ENCODE results near the gene MPPED2. TPM values are rescaled to one million over a fixed set of nuclear protein-coding genes. Genes with fewer than 3 reads are reported as not detected.
"Not testable (repeated sequence)": the region's sequence is repeated elsewhere in the genome, so short reads cannot be mapped to it uniquely, and the experiment has no call there.

Gene MPPED2
- total and polyA plus RNA-seq, 2 donors (not counting 3 experiments of a cell fraction or from before 2014, with no cell fraction given) = not detected

DNA sequence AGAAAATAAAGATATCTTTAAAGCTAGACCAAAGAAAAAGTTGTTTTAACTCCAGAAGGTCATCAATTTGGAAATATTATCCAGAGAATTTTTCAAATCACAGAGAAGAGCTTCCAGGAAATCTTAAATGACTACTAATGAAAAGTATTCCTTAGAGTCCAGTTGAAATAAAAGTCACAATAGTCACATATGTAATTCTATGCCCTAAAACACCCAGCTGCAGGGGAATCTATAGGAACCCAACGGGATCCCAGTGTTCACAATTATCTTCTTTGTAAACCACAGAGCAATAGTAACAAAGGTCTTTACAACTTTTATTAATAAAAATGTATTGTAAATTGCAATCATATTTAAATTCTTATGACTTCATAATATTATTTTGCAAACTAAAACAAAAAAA, 27.1 kb downstream of the MPPED2 start:
- dilution Hi-C loops (cut with MboI; ENCODE audit: extremely low pct_ligation_motif_present, low sequenced_read_pairs) (no loop called here), intact Hi-C loops (cut with micrococcal nuclease) (no loop called here)
- Histone ChIP-seq H2AFZ (ENCODE audit: low read depth, low read length) (no peak overlapping the region), H3K27me3 (ENCODE audit: control insufficient read depth in 2 of 2, insufficient read depth in 2 of 2, low read length in 2 of 2) (no peaks in the 10 kb centered on the region), H3K4me2 (ENCODE audit: insufficient read depth, low read length) (no peak overlapping the region), H4K20me1 (replicated peaks; ENCODE audit: control insufficient read depth, extremely low read depth, insufficient read depth, low read length) (no peaks in the 10 kb centered on the region), H3K9ac (replicated peaks; ENCODE audit: extremely low read depth, insufficient read depth, low read length) (no peak overlapping the region), H3K27ac (ENCODE audit: insufficient read depth, low read depth, low read length) (no peak overlapping the region), H3K9me1 (replicated peaks; ENCODE audit: control insufficient read depth, extremely low read depth, insufficient read depth, low read length) (no peaks in the 10 kb centered on the region), H3K36me3 (ENCODE audit: control insufficient read depth in 2 of 2, extremely low read depth in 1 of 2, insufficient read depth in 2 of 2, low read length in 2 of 2) (no peaks in the 10 kb centered on the region), H3K4me3 (replicated peaks in 1 of 3; ENCODE audit: insufficient read depth in 1 of 3, low read depth in 1 of 3, low read length in 3 of 3) (no peak overlapping the region), H3K9me3 (replicated peaks; ENCODE audit: control insufficient read depth, insufficient read depth, low read length) (no peaks in the 10 kb centered on the region), H3K79me2 (ENCODE audit: control insufficient read depth, insufficient read depth, low read length) (no peaks in the 10 kb centered on the region), H3K4me1 (ENCODE audit: control insufficient read depth, extremely low read depth, insufficient read depth, low read length) (no peaks in the 10 kb centered on the region)
- TF ChIP-seq EZH2 (IDR thresholded peaks at IDR 0.05; ENCODE audit: borderline replicate concordance, low read depth, low read length, severe bottlenecking) (no peak), CTCF (IDR thresholded peaks at IDR 0.05; ENCODE audit: extremely low read depth in 1 of 2, insufficient read depth in 1 of 2, low read depth in 1 of 2, low read length in 2 of 2) (no peak), JUN (IDR thresholded peaks at IDR 0.05; ENCODE audit: borderline replicate concordance, insufficient read depth, insufficient read length, low read depth) (no peak), GATA2 (IDR thresholded peaks at IDR 0.05; ENCODE audit: insufficient read depth, insufficient read length, low read depth, low read length) (no peak)
- no peak for FAIRE-seq
- CTCF ChIA-PET = no interaction called here
- no peak for DNase-seq (ENCODE audit: low read depth, low spot score)
- POLR2A ChIA-PET = no interaction called here
- no TSS peak for BruUV-seq (replicated peaks)

- dilution Hi-C loops (cut with MboI; ENCODE audit: extremely low pct_ligation_motif_present, low sequenced_read_pairs); H3K4me2 ChIP-seq (ENCODE audit: insufficient read depth, low read length); H3K9me1 ChIP-seq (replicated peaks; ENCODE audit: control insufficient read depth, extremely low read depth, insufficient read depth, low read length); FAIRE-seq; H3K79me2 ChIP-seq (ENCODE audit: control insufficient read depth, insufficient read depth, low read length); H3K9me3 ChIP-seq (replicated peaks; ENCODE audit: control insufficient read depth, insufficient read depth, low read length); H3K36me3 ChIP-seq (ENCODE audit: control insufficient read depth in 2 of 2, extremely low read depth in 1 of 2, insufficient read depth in 2 of 2, low read length in 2 of 2); H3K27me3 ChIP-seq (ENCODE audit: control insufficient read depth in 2 of 2, insufficient read depth in 2 of 2, low read length in 2 of 2); CTCF ChIA-PET; POLR2A ChIA-PET; H3K27ac ChIP-seq (ENCODE audit: insufficient read depth, low read depth, low read length); BruUV-seq (replicated peaks); H3K4me3 ChIP-seq (replicated peaks in 1 of 3; ENCODE audit: insufficient read depth in 1 of 3, low read depth in 1 of 3, low read length in 3 of 3); intact Hi-C loops (cut with micrococcal nuclease); H3K4me1 ChIP-seq (ENCODE audit: control insufficient read depth, extremely low read depth, insufficient read depth, low read length); DNase-seq (ENCODE audit: low read depth, low spot score); H2AFZ ChIP-seq (ENCODE audit: low read depth, low read length); H3K9ac ChIP-seq (replicated peaks; ENCODE audit: extremely low read depth, insufficient read depth, low read length); H4K20me1 ChIP-seq (replicated peaks; ENCODE audit: control insufficient read depth, extremely low read depth, insufficient read depth, low read length): not testable (repeated sequence)
These were observed 31.6 kb downstream of the MPPED2 start for GRCh38 chr11:30554587-30554986.
